Small intestine (tissue), 16 donors: ENCODE results near the gene KLK13. TPM values are rescaled to one million over a fixed set of nuclear protein-coding genes. Genes with fewer than 3 reads are reported as not detected.

Experiments used
- DNase-seq, 2 donors: peaks; one replicate each; pipeline versions ENCODE4 v3.0.0 to v3.0.0-alpha.2; 2013
- FAIRE-seq: peaks from 2 replicates; lab custom pipeline; 2012; peaks lifted over from hg19 to GRCh38; lab: Jason Lieb, UNC
- H3K27ac ChIP-seq, 3 donors: one replicate each; pipeline ENCODE4 v1.5.1; 2013; ENCODE audit warnings: low read length in 2 of 3, mild to moderate bottlenecking in 2 of 3, control low read depth in 1 of 3, inconsistent platforms in 1 of 3, low read depth in 1 of 3, moderate library complexity in 1 of 3
- H3K27me3 ChIP-seq, 3 donors: one replicate each; pipeline ENCODE4 v1.6.1; 2013; ENCODE audit warnings: low read length in 3 of 3, inconsistent platforms in 1 of 3; ENCODE audit not compliant: control insufficient read depth in 3 of 3, insufficient read depth in 3 of 3
- H3K36me3 ChIP-seq, 3 donors: one replicate each; pipeline ENCODE4 v1.6.1; 2013; ENCODE audit warnings: low read length in 3 of 3, inconsistent platforms in 1 of 3, low read depth in 1 of 3, mild to moderate bottlenecking in 1 of 3, moderate library complexity in 1 of 3; ENCODE audit not compliant: control insufficient read depth in 3 of 3, insufficient read depth in 2 of 3
- H3K4me1 ChIP-seq, 3 donors: one replicate each; pipeline ENCODE4 v1.6.1; 2013; ENCODE audit warnings: low read length in 2 of 3, inconsistent platforms in 1 of 3, low read depth in 1 of 3, mild to moderate bottlenecking in 1 of 3, moderate library complexity in 1 of 3; ENCODE audit not compliant: control insufficient read depth in 3 of 3, insufficient read depth in 2 of 3
- H3K4me3 ChIP-seq, 3 donors: one replicate each; pipeline ENCODE4 v1.5.1; 2013; ENCODE audit warnings: low read length in 3 of 3, control low read depth in 1 of 3, inconsistent platforms in 1 of 3, low read depth in 1 of 3, mild to moderate bottlenecking in 1 of 3, moderate library complexity in 1 of 3
- H3K9me3 ChIP-seq, 2 donors: one replicate each; pipeline ENCODE4 v1.6.1; 2013; ENCODE audit warnings: low read depth in 1 of 2, low read length in 1 of 2; ENCODE audit not compliant: control insufficient read depth in 2 of 2, insufficient read depth in 1 of 2
- WGBS, 3 donors: extraction: QIAGEN DNeasy Blood & Tissue Kit; methylation state at CpG; one replicate each; pipeline ENCODE4 v1.1.7; 2013; 5-methylcytosine and 5-hydroxymethylcytosine counted together
- long read RNA-seq, 10 donors: transcript quantifications; one replicate each; lab custom pipeline, GENCODE V29; 2026
- polyA plus RNA-seq, 4 donors: library from polyadenylated mRNA; stranded (reverse) in 3 of 4; unstranded in 1 of 4; fragments of 200-250 nt in 3 of 4; fragments of 120-200 nt in 1 of 4; gene quantifications; one replicate each; pipeline versions ENCODE4 v1.2.1 to v1.2.3, GENCODE V29; 2013
- donor health status: healthy with polysubstance abuse.
- donor health status: control.
- donor health status: control.
- donor health status: Bipolar disorder and iron deficiency.
- donor health status: healthy.

KLK13 gene
- 1 to 10 TPM in 3 of 4 donors, under 1 TPM in 1; 0.13 to 5.9 (median 2.5) TPM for polyA plus RNA-seq
- long read RNA-seq, donor 1 = 0 reads
- long read RNA-seq, donor 2 = 0 reads
- long read RNA-seq, donor 3 = 0 reads
- long read RNA-seq, donor 4 = 0 reads
- long read RNA-seq, donor 5 = 0 reads
- long read RNA-seq, donor 6 = 0 reads
- long read RNA-seq, donor 7 = 0 reads
- long read RNA-seq, donor 8 = 0 reads
- long read RNA-seq, donor 9 = 0 reads
- long read RNA-seq, donor 10 = 0 reads

DNA sequence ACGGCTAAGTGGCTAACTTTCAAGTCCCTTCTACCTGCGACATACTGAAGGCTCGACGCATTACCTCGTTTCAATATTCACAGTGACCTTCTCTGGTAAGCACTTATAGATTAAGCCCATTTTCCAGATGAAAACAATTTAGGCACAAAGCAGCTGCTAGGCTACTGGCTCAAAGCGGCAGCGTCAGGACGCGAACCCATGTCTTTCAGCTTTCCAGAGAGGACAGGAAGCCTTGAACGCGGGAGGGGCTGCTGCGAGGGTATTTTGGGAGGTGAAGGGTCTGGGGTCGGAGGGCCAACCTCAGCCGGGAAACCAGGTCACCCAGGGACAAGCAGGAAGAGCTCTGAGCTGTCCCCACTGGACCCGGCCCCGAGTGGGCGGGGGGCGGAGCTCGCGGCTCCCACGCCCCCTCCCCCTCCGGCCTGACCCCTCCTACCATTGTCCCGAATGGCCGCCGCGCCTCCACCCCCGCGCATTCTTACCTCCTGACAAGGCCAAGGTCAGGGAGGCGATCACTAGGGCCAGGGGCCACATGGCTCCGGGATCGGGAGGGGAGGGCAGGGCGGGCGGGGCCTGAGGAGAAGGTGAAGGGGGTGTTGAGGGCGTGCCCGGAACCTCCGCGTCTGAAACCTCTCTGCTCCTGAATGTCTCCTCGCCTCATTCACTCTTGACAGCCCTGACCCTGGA, at the start of gene KLK13:
TSS of gene KLK13 (minus strand) at position 559 of the 687 bp plus-strand sequence. CDS start at position 534, 25 bp downstream.
- Histone ChIP-seq H3K9me3 (no peaks in the 10 kb centered on the region), H3K27ac (no peak within 1 kb of the TSS), H3K4me3 (no peak within 1 kb of the TSS), H3K4me1 (no peaks in the 10 kb centered on the region), H3K36me3 (no peaks in the 10 kb centered on the region), H3K27me3 (peaks cover 0 to 12% (median 11%) of the 10 kb centered on the region in 3 donors)
- FAIRE-seq (no peak), DNase-seq (peak in 1 of 2 donors; percentile 8)
- WGBS, 3 donors = 14 to 23% (median 18%) methylated on average over 35 to 38 of the region's 38 CpGs

DNA sequence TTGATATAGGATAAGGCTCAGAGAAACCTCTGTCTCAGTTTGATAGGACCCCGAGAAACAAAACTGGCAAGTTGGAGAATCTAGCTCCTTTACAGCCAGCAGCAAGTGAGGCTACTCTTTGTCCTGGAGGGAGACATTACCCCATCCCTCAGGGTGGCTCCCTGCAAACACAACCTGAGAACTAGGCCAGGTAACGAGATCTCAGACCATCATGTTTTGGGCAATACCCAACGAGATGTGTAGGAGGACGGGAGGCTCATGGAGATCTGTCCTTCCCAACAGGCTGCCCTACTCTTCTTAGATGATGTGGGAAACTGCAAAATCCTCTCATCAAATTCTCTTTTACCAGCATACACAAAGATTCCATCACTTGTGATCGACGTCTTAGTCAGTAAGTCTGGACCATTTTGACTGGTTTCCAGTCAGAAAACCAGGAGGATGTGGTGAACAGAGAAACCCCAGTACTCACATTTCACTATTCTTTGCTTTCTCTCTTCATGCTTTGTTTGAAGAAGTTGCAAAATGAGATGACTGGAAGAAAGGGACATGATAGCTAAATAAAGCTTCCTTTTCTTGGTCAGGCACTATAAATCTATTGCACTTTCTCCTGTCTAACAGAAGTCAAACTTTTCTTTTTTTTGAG, 49.3 kb upstream of the KLK13 start:
- no peaks in the 10 kb centered on the region for H3K9me3 ChIP-seq
- 65 to 72% (median 68%) methylated on average over 6 of the region's 6 CpGs for WGBS, 3 donors
- H3K27ac ChIP-seq = no peak overlapping the region
- no peaks in the 10 kb centered on the region for H3K36me3 ChIP-seq
- H3K4me1 ChIP-seq = no peaks in the 10 kb centered on the region
- H3K27me3 ChIP-seq = no peaks in the 10 kb centered on the region
- no peak for DNase-seq
- FAIRE-seq = no peak
- H3K4me3 ChIP-seq = no peak overlapping the region

DNA sequence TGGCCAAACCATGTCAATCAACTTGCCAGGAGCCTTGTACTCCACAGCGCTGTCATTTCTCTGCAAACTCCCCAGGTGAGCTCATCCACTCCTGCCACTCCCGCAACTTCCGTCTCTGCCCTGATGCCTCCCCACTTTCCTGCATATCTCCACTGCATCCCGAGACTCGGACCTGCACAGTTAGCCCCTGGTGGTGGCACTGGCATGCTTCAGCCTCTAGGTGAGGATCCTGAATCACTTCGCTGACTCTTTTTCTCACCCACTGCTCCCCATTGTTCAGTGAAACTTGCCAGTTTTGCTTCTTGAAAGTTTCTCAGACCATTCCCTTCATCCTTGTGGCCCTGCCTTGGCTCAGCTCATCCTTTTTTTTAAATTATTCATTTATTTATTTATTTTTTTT, 46.7 kb upstream of the KLK13 start:
- H3K9me3 ChIP-seq = no peaks in the 10 kb centered on the region
- H3K27me3 ChIP-seq = no peaks in the 10 kb centered on the region
- FAIRE-seq (no peak), DNase-seq (no peak)
- H3K27ac ChIP-seq = no peak overlapping the region
- no peaks in the 10 kb centered on the region for H3K36me3 ChIP-seq
- no peak overlapping the region for H3K4me3 ChIP-seq
- H3K4me1 ChIP-seq = peaks cover 0 to 9% (median 2%) of the 10 kb centered on the region in 3 donors
- 15 to 42% (median 37%) methylated on average over 6 of the region's 6 CpGs for WGBS, 3 donors

DNA sequence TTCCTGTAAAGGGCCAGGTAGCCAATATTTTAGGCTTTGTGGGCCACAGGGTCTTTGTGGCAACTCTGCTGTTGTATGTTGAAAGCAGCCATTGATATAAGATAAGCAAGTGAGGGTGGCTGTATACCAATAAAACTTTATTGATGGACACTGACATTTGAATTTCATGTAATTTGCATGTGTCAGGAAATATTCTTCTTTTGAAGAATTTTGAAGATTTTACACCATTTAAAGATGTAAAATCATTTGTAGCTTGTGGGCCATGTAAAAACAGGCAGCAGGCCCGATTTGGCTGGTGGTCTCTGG, 45.7 kb upstream of the KLK13 start:
- peaks cover 0 to 9% (median 2%) of the 10 kb centered on the region in 3 donors for H3K4me1 ChIP-seq
- 68 to 80% (median 70%) methylated on average over 1 of the region's 1 CpG for WGBS, 3 donors
- no peaks in the 10 kb centered on the region for H3K9me3 ChIP-seq
- no peak for DNase-seq
- H3K36me3 ChIP-seq = peaks cover 0 to 6% (median 0%) of the 10 kb centered on the region in 3 donors
- FAIRE-seq = no peak
- H3K27me3 ChIP-seq = no peaks in the 10 kb centered on the region
- no peak overlapping the region for H3K27ac ChIP-seq
- H3K4me3 ChIP-seq = no peak overlapping the region

GRCh38 chr19:51108805-51109146, 43.9 kb upstream of the KLK13 start:
- Histone ChIP-seq H3K4me3 (peak overlapping the region; percentile 38 to 55 (median 54)), H3K27ac (peak overlapping the region in 1 of 3 donors; percentile 70), H3K27me3 (no peaks in the 10 kb centered on the region), H3K4me1 (peaks cover 0 to 9% (median 2%) of the 10 kb centered on the region in 3 donors), H3K9me3 (no peaks in the 10 kb centered on the region), H3K36me3 (peaks cover 0 to 18% (median 0%) of the 10 kb centered on the region in 3 donors)
- no peak for FAIRE-seq
- no peak for DNase-seq
- 3 to 7% (median 5%) methylated on average over 15 of the region's 15 CpGs for WGBS, 3 donors

GRCh38 chr19:51108066-51108804, 43.3 kb upstream of the KLK13 start, which contains the start of gene CTU1:
Gene CTU1 (minus strand): TSS chr19:51108409. CDS start chr19:51104569, 3,840 bp downstream.
- Histone ChIP-seq H3K4me1 (peaks cover 0 to 9% (median 2%) of the 10 kb centered on the region in 3 donors), H3K36me3 (peaks cover 0 to 21% (median 0%) of the 10 kb centered on the region in 3 donors), H3K27ac (peak within 1 kb of the TSS in 2 of 3 donors; percentile 3 to 70), H3K9me3 (no peaks in the 10 kb centered on the region), H3K4me3 (peak within 1 kb of the TSS; percentile 54 to 77 (median 55)), H3K27me3 (no peaks in the 10 kb centered on the region)
- FAIRE-seq = no peak
- DNase-seq = peak; percentile 99
- 0 to 1% (median 0%) methylated on average over 42 to 43 of the region's 43 CpGs for WGBS, 3 donors

DNA sequence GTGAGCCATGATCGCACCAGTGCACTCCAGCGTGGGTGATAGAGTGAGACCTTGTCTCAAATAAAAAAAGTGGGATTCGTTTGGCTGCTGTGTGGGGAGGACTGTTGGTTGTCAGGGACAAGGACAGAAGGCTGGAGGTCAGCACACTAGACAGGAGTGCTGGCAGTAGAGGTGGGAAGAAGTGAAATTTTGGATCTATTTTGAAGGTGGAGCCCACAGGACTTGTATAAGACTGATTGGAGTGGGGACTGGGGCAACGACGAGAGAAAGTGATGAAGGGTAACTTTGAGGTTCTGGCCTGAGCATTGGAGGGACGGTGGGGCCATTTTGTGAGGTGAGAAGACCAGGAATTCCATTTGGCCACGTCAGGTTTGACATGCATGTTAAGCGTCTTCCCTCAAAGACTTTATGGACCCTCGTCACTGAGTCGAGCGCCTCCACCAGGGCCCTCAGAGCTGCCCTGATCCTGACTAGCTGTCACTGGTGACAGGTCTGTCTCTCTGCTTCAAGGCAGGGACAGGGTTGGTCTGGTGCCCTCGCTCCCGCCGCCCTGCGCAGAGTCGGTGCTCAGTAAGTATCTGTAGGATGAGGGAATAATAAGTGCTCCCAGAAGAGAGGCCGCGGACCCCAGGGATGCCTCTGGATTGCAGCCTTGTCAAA, 42.6 kb upstream of the KLK13 start:
- H3K4me3 ChIP-seq = peak overlapping the region; percentile 45 to 77 (median 55)
- peaks cover 0 to 9% (median 2%) of the 10 kb centered on the region in 3 donors for H3K4me1 ChIP-seq
- 9 to 17% (median 15%) methylated on average over 18 of the region's 18 CpGs for WGBS, 3 donors
- H3K9me3 ChIP-seq = no peaks in the 10 kb centered on the region
- H3K36me3 ChIP-seq = peaks cover 0 to 24% (median 3%) of the 10 kb centered on the region in 3 donors
- no peaks in the 10 kb centered on the region for H3K27me3 ChIP-seq
- peak overlapping the region in 2 of 3 donors; percentile 3 to 50 for H3K27ac ChIP-seq
- no peak for FAIRE-seq
- DNase-seq = no peak
